ENCODE data around the gene ICA1. TPM values are rescaled to one million over a fixed set of nuclear protein-coding genes. Genes with fewer than 3 reads are reported as not detected.
"Not testable (repeated sequence)": the region's sequence is repeated elsewhere in the genome, so short reads cannot be mapped to it uniquely, and the experiment has no call there.

Gene ICA1
- total RNA-seq, 1 experiment from 2014 or later = not detected

- no peak overlapping the region for H3K27ac ChIP-seq
- no peak for DNase-seq (ENCODE audit: low read depth in 1 of 2, low spot score in 2 of 2)
Observed at GRCh38 chr7:8255680-8256655, 6.0 kb downstream of the ICA1 start.

GRCh38 chr7:8254667-8255066 lies 7.3 kb downstream of the ICA1 start:
- H3K27me3 ChIP-seq (replicated peaks) = no peaks in the 10 kb centered on the region; the same call in 1 of the 2 replicates
- DNase-seq (ENCODE audit: low read depth in 1 of 2, low spot score in 2 of 2) = no peak
- H3K9me3 ChIP-seq (replicated peaks) = no peaks in the 10 kb centered on the region
- no peak overlapping the region for H3K27ac ChIP-seq
- H3K4me3 ChIP-seq = no peak overlapping the region
- no peaks in the 10 kb centered on the region for H3K4me1 ChIP-seq (replicated peaks)
- H3K36me3 ChIP-seq = no peaks in the 10 kb centered on the region

More at GRCh38 chr7:8255680-8256655, 6.0 kb downstream of the ICA1 start:
- no peak overlapping the region for H3K4me3 ChIP-seq
- H3K4me1 ChIP-seq (replicated peaks) = no peaks in the 10 kb centered on the region
- no peaks in the 10 kb centered on the region for H3K9me3 ChIP-seq (replicated peaks)
- peaks cover 5% of the 10 kb centered on the region for H3K27me3 ChIP-seq (replicated peaks)
- H3K36me3 ChIP-seq = no peaks in the 10 kb centered on the region

DNA sequence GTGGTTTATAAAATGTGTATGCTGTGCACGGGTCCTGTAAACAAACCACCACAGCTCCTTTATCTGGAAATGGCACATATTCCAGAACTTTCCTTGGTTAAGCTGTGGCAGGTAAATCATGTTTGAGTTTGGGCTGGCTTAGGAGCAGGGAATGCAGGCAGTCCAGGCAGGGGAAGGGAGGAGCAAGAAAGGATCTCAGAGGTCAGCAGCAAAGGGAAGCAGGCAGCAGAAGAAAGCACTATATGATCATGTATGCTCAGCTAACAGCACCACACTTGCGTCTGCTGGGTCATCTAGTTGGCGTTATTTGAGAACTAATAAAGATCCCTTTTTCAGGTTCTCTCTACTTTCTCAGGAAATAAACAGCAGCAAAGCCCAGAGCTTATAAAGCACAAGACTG lies 7.8 kb downstream of the ICA1 start:
- H3K9me3 ChIP-seq (replicated peaks) = no peaks in the 10 kb centered on the region
- H3K4me1 ChIP-seq (replicated peaks) = no peaks in the 10 kb centered on the region
- no peak overlapping the region for H3K4me3 ChIP-seq

DNA sequence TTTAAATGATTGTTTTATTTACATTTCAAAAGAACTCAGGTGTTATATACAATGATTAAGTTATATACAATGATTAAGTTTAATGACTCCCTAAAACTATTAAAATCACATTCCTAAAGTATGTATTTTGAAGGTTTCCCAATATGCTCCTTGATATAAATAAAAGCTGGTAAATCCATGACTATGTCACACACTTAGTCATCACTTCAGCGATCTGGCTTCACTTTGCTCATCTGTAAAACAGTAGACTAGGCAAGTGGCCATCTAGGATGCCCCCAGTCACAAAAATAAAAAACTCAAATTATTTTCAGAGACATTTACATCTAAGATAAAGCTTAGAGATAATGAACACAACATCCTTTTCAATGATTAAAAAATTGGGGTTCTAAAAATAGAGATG lies 10.8 kb downstream of the ICA1 start:
- Histone ChIP-seq H3K27me3 (replicated peaks) (no peaks in the 10 kb centered on the region), H3K4me3 (no peak overlapping the region), H3K4me1 (replicated peaks) (no peaks in the 10 kb centered on the region), H3K27ac (no peak overlapping the region), H3K9me3 (replicated peaks) (no peaks in the 10 kb centered on the region), H3K36me3 (no peaks in the 10 kb centered on the region)
- no peak for DNase-seq (ENCODE audit: low read depth in 1 of 2, low spot score in 2 of 2)

More for the DNA sequence above, 7.8 kb downstream of the ICA1 start:
- H3K27ac ChIP-seq = no peak overlapping the region
- H3K36me3 ChIP-seq = no peaks in the 10 kb centered on the region
- no peaks in the 10 kb centered on the region for H3K27me3 ChIP-seq (replicated peaks)
- DNase-seq (ENCODE audit: low read depth in 1 of 2, low spot score in 2 of 2) = no peak

- Histone ChIP-seq H3K36me3 (no peaks in the 10 kb centered on the region), H3K27ac (no peak overlapping the region), H3K4me1 (replicated peaks) (no peaks in the 10 kb centered on the region), H3K9me3 (replicated peaks) (no peaks in the 10 kb centered on the region), H3K4me3 (no peak overlapping the region), H3K27me3 (replicated peaks) (no peaks in the 10 kb centered on the region)
- DNase-seq (ENCODE audit: low read depth in 1 of 2, low spot score in 2 of 2) = no peak
Observed at GRCh38 chr7:8250547-8250946, 11.4 kb downstream of the ICA1 start.

- no peaks in the 10 kb centered on the region for H3K36me3 ChIP-seq
- no peaks in the 10 kb centered on the region for H3K4me1 ChIP-seq (replicated peaks)
- no peaks in the 10 kb centered on the region for H3K27me3 ChIP-seq (replicated peaks)
- no peak overlapping the region for H3K27ac ChIP-seq
- H3K9me3 ChIP-seq (replicated peaks) = no peaks in the 10 kb centered on the region
- DNase-seq (ENCODE audit: low read depth in 1 of 2, low spot score in 2 of 2) = no peak
- no peak overlapping the region for H3K4me3 ChIP-seq
Observed at GRCh38 chr7:8249121-8249520, 12.8 kb downstream of the ICA1 start.

- H3K4me1 ChIP-seq (replicated peaks) = no peaks in the 10 kb centered on the region
- no peak for DNase-seq (ENCODE audit: low read depth in 1 of 2, low spot score in 2 of 2)
- no peaks in the 10 kb centered on the region for H3K27me3 ChIP-seq (replicated peaks)
- H3K4me3 ChIP-seq = no peak overlapping the region
- H3K9me3 ChIP-seq (replicated peaks) = no peaks in the 10 kb centered on the region
- no peaks in the 10 kb centered on the region for H3K36me3 ChIP-seq
- no peak overlapping the region for H3K27ac ChIP-seq
Observed at GRCh38 chr7:8246020-8246419, 15.9 kb downstream of the ICA1 start.

- not testable (repeated sequence) for H3K27me3 ChIP-seq (replicated peaks); H3K4me1 ChIP-seq (replicated peaks); H3K27ac ChIP-seq; H3K9me3 ChIP-seq (replicated peaks); H3K36me3 ChIP-seq; H3K4me3 ChIP-seq; DNase-seq (ENCODE audit: low read depth in 1 of 2, low spot score in 2 of 2)
Observed at GRCh38 chr7:8245032-8245431, 16.9 kb downstream of the ICA1 start.

- H3K27ac ChIP-seq; H3K36me3 ChIP-seq; H3K4me3 ChIP-seq; H3K4me1 ChIP-seq (replicated peaks); H3K9me3 ChIP-seq (replicated peaks); H3K27me3 ChIP-seq (replicated peaks); DNase-seq (ENCODE audit: low read depth in 1 of 2, low spot score in 2 of 2): not testable (repeated sequence)
Observed at GRCh38 chr7:8243059-8243458, 18.9 kb downstream of the ICA1 start.

DNA sequence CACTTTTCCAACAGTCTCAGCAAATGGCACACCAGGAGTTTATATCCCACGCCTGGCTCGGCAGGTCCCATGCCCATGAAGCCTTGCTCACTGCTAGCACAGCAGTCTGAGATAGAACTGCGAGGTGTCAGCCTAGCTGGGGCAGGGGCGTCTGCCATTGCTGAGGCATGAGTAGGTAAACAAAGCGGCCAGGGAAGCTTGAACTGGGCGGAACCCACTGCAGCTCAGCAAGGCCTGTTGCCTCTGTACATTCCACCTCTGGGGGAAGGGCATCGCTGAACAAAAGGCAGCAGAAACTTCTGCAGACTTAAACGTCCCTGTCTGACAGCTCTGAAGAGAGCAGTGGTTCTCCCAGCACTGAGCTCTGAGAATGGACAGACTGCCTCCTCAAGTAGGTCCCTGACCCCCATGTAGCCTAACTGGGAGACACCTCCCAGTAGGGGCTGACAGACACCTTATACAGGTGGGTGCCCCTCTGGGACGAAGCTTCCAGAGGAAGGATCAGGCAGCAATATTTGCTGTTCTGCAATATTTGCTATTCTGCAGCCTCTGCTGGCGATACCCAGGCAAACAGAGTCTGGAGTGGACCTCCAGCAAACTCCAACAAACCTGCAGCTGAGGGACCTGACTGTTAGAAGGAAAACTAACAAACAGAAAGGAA lies 22.1 kb downstream of the ICA1 start:
- H3K36me3 ChIP-seq; H3K27me3 ChIP-seq (replicated peaks); H3K4me1 ChIP-seq (replicated peaks); H3K4me3 ChIP-seq; H3K9me3 ChIP-seq (replicated peaks); DNase-seq (ENCODE audit: low read depth in 1 of 2, low spot score in 2 of 2); H3K27ac ChIP-seq: not testable (repeated sequence)

- no peaks in the 10 kb centered on the region for H3K4me1 ChIP-seq (replicated peaks)
- no peaks in the 10 kb centered on the region for H3K36me3 ChIP-seq
- no peak overlapping the region for H3K27ac ChIP-seq
- no peak for DNase-seq (ENCODE audit: low read depth in 1 of 2, low spot score in 2 of 2)
- H3K9me3 ChIP-seq (replicated peaks) = no peaks in the 10 kb centered on the region
- H3K27me3 ChIP-seq (replicated peaks) = no peaks in the 10 kb centered on the region
- H3K4me3 ChIP-seq = no peak overlapping the region
Observed at GRCh38 chr7:8236780-8237407, 25.1 kb downstream of the ICA1 start.

DNA sequence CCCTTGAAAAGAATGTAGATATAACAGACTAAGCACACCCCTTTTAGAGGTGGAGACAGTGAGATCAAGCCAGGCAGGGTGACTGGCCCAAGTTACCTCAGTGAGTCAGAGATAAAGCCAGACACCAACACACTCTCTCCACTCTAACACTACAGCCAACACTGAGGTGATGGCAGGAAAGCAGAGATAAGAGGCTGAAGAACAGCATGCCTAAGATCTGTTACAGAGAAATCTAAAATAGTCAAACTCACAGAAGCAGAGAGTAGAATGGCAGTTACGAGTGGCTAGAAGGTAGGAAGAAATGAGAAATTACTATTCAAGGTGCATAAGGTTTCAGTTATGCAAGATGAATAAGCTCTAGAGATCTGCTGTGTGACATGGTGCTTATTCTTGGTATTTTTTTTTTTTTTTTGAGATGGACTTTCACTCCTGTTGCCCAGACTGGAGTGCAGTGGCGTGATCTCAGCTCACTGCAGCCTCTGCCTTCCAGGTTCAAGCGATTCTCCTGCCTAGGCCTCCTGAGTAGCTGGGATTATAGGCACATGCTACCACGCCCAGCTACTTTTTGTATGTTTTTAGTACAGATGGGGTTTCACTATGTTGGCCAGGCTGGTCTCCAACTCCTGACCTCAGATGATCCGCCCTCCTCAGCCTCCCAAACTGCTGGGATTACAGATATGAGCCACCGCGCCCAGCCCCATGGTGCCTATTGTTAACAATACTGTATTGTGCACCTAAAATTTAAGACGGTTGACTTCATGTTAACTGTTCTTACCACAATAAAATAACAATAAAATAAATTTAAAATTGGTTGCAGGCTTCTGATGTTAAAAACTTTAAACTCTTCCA lies 28.7 kb downstream of the ICA1 start:
- Histone ChIP-seq H3K4me1 (replicated peaks) (no peaks in the 10 kb centered on the region), H3K4me3 (no peak overlapping the region), H3K36me3 (no peaks in the 10 kb centered on the region), H3K27me3 (replicated peaks) (no peaks in the 10 kb centered on the region), H3K27ac (no peak overlapping the region), H3K9me3 (replicated peaks) (no peaks in the 10 kb centered on the region)
- DNase-seq (ENCODE audit: low read depth in 1 of 2, low spot score in 2 of 2) = no peak

GRCh38 chr7:8229927-8230326 lies 32.0 kb downstream of the ICA1 start:
- no peaks in the 10 kb centered on the region for H3K4me1 ChIP-seq (replicated peaks)
- no peaks in the 10 kb centered on the region for H3K36me3 ChIP-seq
- H3K27me3 ChIP-seq (replicated peaks) = no peaks in the 10 kb centered on the region
- no peak overlapping the region for H3K27ac ChIP-seq
- DNase-seq (ENCODE audit: low read depth in 1 of 2, low spot score in 2 of 2) = no peak
- H3K9me3 ChIP-seq (replicated peaks) = no peaks in the 10 kb centered on the region
- no peak overlapping the region for H3K4me3 ChIP-seq

All from SJSA1 (cell line).